HCT116 (cell line): ENCODE results near the gene DBX2. TPM values are rescaled to one million over a fixed set of nuclear protein-coding genes. Genes with fewer than 3 reads are reported as not detected.

ENCODE experiments used
- ATAC-seq: fragments of 200-7000 bp; cut with Tn5 transposase; 2 replicates; pipeline ENCODE4 v1.9.1; 2020; ENCODE audit warnings: mild to moderate bottlenecking, moderate library complexity
- Bru-seq: library from RNA; stranded (reverse); fragments of 400-500 nt; gene quantifications from one replicate; lab custom pipeline; 2021; lab: Mats Ljungman, UMichigan
- BruChase-seq, 2 experiments: library from RNA; stranded (reverse); fragments of 400-500 nt; gene quantifications; one replicate each; lab custom pipeline; 2021; lab: Mats Ljungman, UMichigan
- BruUV-seq: library from RNA; stranded (reverse); fragments of 400-500 nt; replicated peaks from 2 replicates; lab custom pipeline; 2021; lab: Mats Ljungman, UMichigan
- CTCF ChIA-PET: fragments of 300-600 bp; sonication (Branson Sonifier 250); formaldehyde crosslinking; loops from one replicate; lab custom pipeline; 2021; ENCODE audit warnings: antibody characterized with exemption; lab: Charles Lee
- POLR2A ChIA-PET: fragments of 300-600, 350-600 bp; sonication (Branson Sonifier 250); formaldehyde crosslinking; loops from one replicate; lab custom pipeline; 2021; ENCODE audit warnings: antibody characterized with exemption; lab: Charles Lee
- RAD21 ChIA-PET, 2 experiments: fragments of 300-600 bp; sonication (Branson Sonifier 250); formaldehyde crosslinking; loops; one replicate each; lab custom pipeline; 2023; ENCODE audit warnings: low total read pairs in 2 of 2; ENCODE audit not compliant: uncharacterized antibody in 2 of 2, unreplicated experiment in 2 of 2, low non-redundant PET in 1 of 2; lab: Charles Lee
- DNase-seq: peaks from one replicate; pipeline ENCODE4 v3.0.0-alpha.2; 2010; ENCODE audit warnings: low read depth, low spot score
- H2AFZ ChIP-seq: fragments of 200-600 bp; shearing (Covaris generic), sonication (generic); 2 replicates; pipeline ENCODE4 v1.6.1; 2017; ENCODE audit warnings: low read depth, mixed run types, mixed read lengths, antibody characterized with exemption, low read length; ENCODE audit not compliant: poor library complexity, severe bottlenecking
- H3K27ac ChIP-seq: 2 replicates; pipeline ENCODE4 v1.5.1; 2012; ENCODE audit warnings: low read depth, low read length
- H3K27me3 ChIP-seq: fragments of 200-600 bp; sonication (generic); 2 replicates; pipeline ENCODE4 v1.6.1; 2016; ENCODE audit warnings: mixed run types, low read length, mixed read lengths; ENCODE audit not compliant: insufficient read depth
- H3K36me3 ChIP-seq, 2 experiments: fragments of 200-500 bp in 1 of 2; fragments of 200-600 bp in 1 of 2; sonication (Bioruptor generic) in 1 of 2; sonication (generic) in 1 of 2; 2 replicates each; pipeline versions ENCODE4 v1.5.1 to v1.6.1; 2014 to 2016; ENCODE audit warnings: low read length in 2 of 2, inconsistent platforms in 1 of 2, mixed read lengths in 1 of 2, mixed run types in 1 of 2; ENCODE audit not compliant: insufficient read depth in 2 of 2, control insufficient read depth in 1 of 2
- H3K4me1 ChIP-seq, 2 experiments: fragments of 200-600 bp in 1 of 2; sonication (generic) in 1 of 2; 2 replicates each; pipeline versions ENCODE4 v1.5.1 to v1.6.1; 2012 to 2017; ENCODE audit warnings: low read length in 2 of 2, inconsistent platforms in 1 of 2, mild to moderate bottlenecking in 1 of 2, mixed read lengths in 1 of 2, mixed run types in 1 of 2, moderate library complexity in 1 of 2; ENCODE audit not compliant: insufficient read depth in 2 of 2, control insufficient read depth in 1 of 2
- H3K4me2 ChIP-seq: fragments of 200-600 bp; sonication (generic); 2 replicates; pipeline ENCODE4 v1.6.1; 2017; ENCODE audit warnings: mixed run types, low read length, mixed read lengths
- H3K4me3 ChIP-seq, 2 experiments: fragments of 200-600 bp in 1 of 2; sonication (generic) in 1 of 2; replicated peaks in 1 of 2; 2 replicates each; pipeline ENCODE4 v1.5.1; 2011 to 2016; ENCODE audit warnings: low read length in 2 of 2, control low read depth in 1 of 2, low read depth in 1 of 2, mild to moderate bottlenecking in 1 of 2, mixed read lengths in 1 of 2, mixed run types in 1 of 2
- H3K79me2 ChIP-seq: fragments of 200-600 bp; sonication (generic); 2 replicates; pipeline ENCODE4 v1.6.1; 2017; ENCODE audit warnings: mild to moderate bottlenecking, mixed run types, low read length, moderate library complexity, mixed read lengths; ENCODE audit not compliant: insufficient read depth
- H3K9ac ChIP-seq: fragments of 200-600 bp; sonication (generic); 2 replicates; pipeline ENCODE4 v1.6.1; 2016; ENCODE audit warnings: low read length, mixed read lengths
- H3K9me2 ChIP-seq: fragments of 200-600 bp; sonication (generic), shearing (Covaris generic); 2 replicates; pipeline ENCODE4 v1.6.1; 2017; ENCODE audit warnings: mixed run types, mild to moderate bottlenecking, moderate library complexity; ENCODE audit not compliant: insufficient read depth
- H3K9me3 ChIP-seq, 2 experiments: fragments of 200-500 bp in 1 of 2; fragments of 200-600 bp in 1 of 2; sonication (Bioruptor generic) in 1 of 2; sonication (generic) in 1 of 2; 2 replicates each; pipeline ENCODE4 v1.6.1; 2014 to 2017; ENCODE audit warnings: low read length in 2 of 2, mixed read lengths in 2 of 2, inconsistent platforms in 1 of 2, low read depth in 1 of 2, mild to moderate bottlenecking in 1 of 2, mixed run types in 1 of 2, moderate library complexity in 1 of 2; ENCODE audit not compliant: control insufficient read depth in 1 of 2, insufficient read depth in 1 of 2
- H4K20me1 ChIP-seq: fragments of 200-600 bp; sonication (generic), shearing (Covaris generic); 2 replicates; pipeline ENCODE4 v1.6.1; 2017; ENCODE audit warnings: mixed run types, mild to moderate bottlenecking, moderate library complexity; ENCODE audit not compliant: insufficient read depth
- ATF3 ChIP-seq: IDR thresholded peaks from 2 replicates; pipeline ENCODE4 v1.6.1; 2012
- CBX3 ChIP-seq: IDR thresholded peaks from 2 replicates; pipeline ENCODE4 v1.6.1; 2012; ENCODE audit warnings: low read depth
- CEBPB ChIP-seq: IDR thresholded peaks from 2 replicates; pipeline ENCODE4 v1.6.1; 2012; ENCODE audit warnings: low read depth
- ELF1 ChIP-seq: IDR thresholded peaks from 2 replicates; pipeline ENCODE4 v1.6.1; 2012; ENCODE audit warnings: low read depth, borderline replicate concordance
- EZH2 ChIP-seq: fragments of 200-600 bp; sonication (generic); IDR thresholded peaks from 2 replicates; pipeline ENCODE4 v1.6.1; 2017; ENCODE audit warnings: antibody characterized with exemption, mixed run types
- EZH2phosphoT487 ChIP-seq: fragments of 200-600 bp; IDR thresholded peaks from 2 replicates; pipeline ENCODE4 v1.6.1; 2018; ENCODE audit warnings: antibody characterized with exemption, borderline replicate concordance
- FOSL1 ChIP-seq: IDR thresholded peaks from 2 replicates; pipeline ENCODE4 v1.6.1; 2012; ENCODE audit warnings: low read depth
- JUND ChIP-seq: IDR thresholded peaks from 2 replicates; pipeline ENCODE4 v1.6.1; 2012
- MAX ChIP-seq: IDR thresholded peaks from 2 replicates; pipeline ENCODE4 v1.6.1; 2012
- RAD21 ChIP-seq: IDR thresholded peaks from 2 replicates; pipeline ENCODE4 v1.6.1; 2012; ENCODE audit warnings: low read depth, mild to moderate bottlenecking
- REST ChIP-seq: IDR thresholded peaks from 2 replicates; pipeline ENCODE4 v1.6.1; 2012; ENCODE audit warnings: low read depth
- SIN3A ChIP-seq: IDR thresholded peaks from 2 replicates; pipeline ENCODE4 v1.6.1; 2012; ENCODE audit warnings: low read depth
- SP1 ChIP-seq: IDR thresholded peaks from 2 replicates; pipeline ENCODE4 v1.6.1; 2012; ENCODE audit warnings: low read depth
- SRF ChIP-seq: IDR thresholded peaks from 2 replicates; pipeline ENCODE4 v1.6.1; 2012; ENCODE audit warnings: low read depth
- TCF7L2 ChIP-seq: IDR thresholded peaks from 2 replicates; pipeline ENCODE4 v1.7.0; 2011; ENCODE audit warnings: borderline replicate concordance, inconsistent platforms; ENCODE audit not compliant: insufficient read depth, insufficient read length; ENCODE audit errors: extremely low read depth
- YY1 ChIP-seq: IDR thresholded peaks from 2 replicates; pipeline ENCODE4 v1.6.1; 2011; ENCODE audit warnings: low read length, low read depth, moderate library complexity, mild to moderate bottlenecking; ENCODE audit not compliant: insufficient replicate concordance; ENCODE audit errors: extremely low read depth
- ZBTB33 ChIP-seq: IDR thresholded peaks from 2 replicates; pipeline ENCODE4 v1.6.1; 2011; ENCODE audit warnings: mild to moderate bottlenecking, low read length, moderate library complexity; ENCODE audit not compliant: insufficient replicate concordance; ENCODE audit errors: extremely low read depth
- ZNF274 ChIP-seq: fragments of 200-500 bp; sonication (Bioruptor generic); IDR thresholded peaks from 2 replicates; pipeline ENCODE4 v1.6.1; 2014; ENCODE audit warnings: mild to moderate bottlenecking, low read depth, low read length, inconsistent platforms
- intact Hi-C: fragments of 100-400 bp; cut with micrococcal nuclease; formaldehyde crosslinking; loops from 2 replicates; pipeline ENCODE4 v1.10.0; 2022
- long read RNA-seq: library from polyadenylated mRNA; unstranded; transcript quantifications from one replicate; pipeline ENCODE4 v2.0.0, GENCODE V29; 2021; ENCODE audit not compliant: unreplicated experiment
- polyA plus RNA-seq: library from polyadenylated mRNA; unstranded; fragments of >200 nt; gene quantifications from 2 replicates; pipeline ENCODE4 v1.2.1, GENCODE V29; 2012; ENCODE audit warnings: missing spikeins
- total RNA-seq: library from RNA; stranded (reverse); gene quantifications from one replicate; pipeline ENCODE4 v1.2.1, GENCODE V29; 2021; ENCODE audit not compliant: unreplicated experiment

DBX2 gene
- not detected for total RNA-seq
- not detected in 2 replicates for polyA plus RNA-seq
- percentile 6 among the genes with signal in this experiment for Bru-seq, nascent RNA
- not detected for BruChase-seq, experiment 1, labeled RNA remaining after a 6-hour chase
- BruChase-seq, experiment 2, labeled RNA remaining after a 2-hour chase: percentile 5 among the genes with signal in this experiment
- long read RNA-seq: 0 reads

- Histone ChIP-seq H3K36me3 (no peaks in the 10 kb centered on the region), H3K4me1 (no peaks in the 10 kb centered on the region), H3K9ac (no peak within 1 kb of the TSS), H3K27me3 (no peaks in the 10 kb centered on the region), H3K9me2 (no peaks in the 10 kb centered on the region), H3K4me3 (no peak within 1 kb of the TSS), H4K20me1 (no peaks in the 10 kb centered on the region), H3K79me2 (no peaks in the 10 kb centered on the region), H3K4me2 (no peak within 1 kb of the TSS), H2AFZ (no peak within 1 kb of the TSS), H3K9me3 (no peaks in the 10 kb centered on the region), H3K27ac (no peak within 1 kb of the TSS)
- TF ChIP-seq ELF1 (no peak), JUND (no peak), SRF (no peak), ZBTB33 (no peak), ZNF274 (no peak), CEBPB (no peak), TCF7L2 (no peak), RAD21 (no peak), SP1 (no peak), REST (no peak), SIN3A (no peak), EZH2 (no peak), EZH2phosphoT487 (no peak), MAX (no peak), FOSL1 (no peak), CBX3 (no peak), YY1 (no peak), ATF3 (no peak)
- POLR2A ChIA-PET: no interaction called here
- intact Hi-C loops: no loop called here
- CTCF ChIA-PET: interaction anchor here (1.4 kb wide), 1 partner anchor 78 kb away, joined by 3 read pairs; no protein-coding TSS in a partner anchor
- RAD21 ChIA-PET: no interaction called here
- no TSS peak for BruUV-seq
- ATAC-seq (no peak), DNase-seq (no peak)
Measured at GRCh38 chr12:45050751-45051571, at the start of gene DBX2. Gene DBX2 (minus strand): TSS chr12:45051099. CDS start chr12:45050927, 172 bp downstream.
